SK-N-SH (cell line): ENCODE results near the gene GNS. TPM values are rescaled to one million over a fixed set of nuclear protein-coding genes. Genes with fewer than 3 reads are reported as not detected.
A peak's percentile ranks its signal among the peaks of the same experiment; 100 is the strongest.

ENCODE experiments used
- CTCF ChIA-PET: fragments of 300-600, 350-600 bp; formaldehyde crosslinking; extraction: SDS; loops from one replicate; lab custom pipeline; 2021; lab: Yijun Ruan, JAX
- POLR2A ChIA-PET: fragments of 350-600 bp; sonication (Branson Sonifier 250); formaldehyde crosslinking; extraction: SDS; loops from one replicate; lab custom pipeline; 2020; ENCODE audit warnings: antibody characterized with exemption, inconsistent platforms; lab: Yijun Ruan, JAX
- DNase-seq: peaks from one replicate; pipeline ENCODE4 v3.0.0; 2012
- H2AFZ ChIP-seq: fragments of 200-600 bp; sonication (generic); 2 replicates; pipeline ENCODE4 v1.8.1; 2016; ENCODE audit warnings: antibody characterized with exemption, mild to moderate bottlenecking, low read depth
- H3F3A ChIP-seq: fragments of 200-600 bp; sonication (generic); replicated peaks from 2 replicates; pipeline ENCODE3; 2016; ENCODE audit warnings: antibody characterized with exemption, mild to moderate bottlenecking; ENCODE audit not compliant: insufficient read depth
- H3K27ac ChIP-seq, 2 experiments: fragments of 200-500 bp in 1 of 2; fragments of 200-600 bp in 1 of 2; sonication (Bioruptor generic) in 1 of 2; sonication (generic), shearing (Covaris generic) in 1 of 2; 2 replicates each; pipeline versions ENCODE4 v1.5.1 to v1.6.1; 2014 to 2016; ENCODE audit warnings: low read depth in 2 of 2, inconsistent platforms in 1 of 2, low read length in 1 of 2, mild to moderate bottlenecking in 1 of 2, mixed read lengths in 1 of 2
- H3K27me3 ChIP-seq: fragments of 200-600 bp; sonication (generic), shearing (Covaris generic); 2 replicates; pipeline ENCODE4 v1.6.1; 2016; ENCODE audit warnings: mixed run types; ENCODE audit not compliant: insufficient read depth
- H3K36me3 ChIP-seq, 2 experiments: fragments of 200-500 bp in 1 of 2; fragments of 200-600 bp in 1 of 2; sonication (Bioruptor generic) in 1 of 2; sonication (generic) in 1 of 2; replicated peaks in 1 of 2; 2 replicates each; pipeline versions ENCODE3 to v1.5.1; 2014 to 2016; ENCODE audit warnings: low read length in 1 of 2, mild to moderate bottlenecking in 1 of 2; ENCODE audit not compliant: insufficient read depth in 2 of 2, control insufficient read depth in 1 of 2
- H3K4me1 ChIP-seq, 2 experiments: fragments of 200-500 bp in 1 of 2; fragments of 200-600 bp in 1 of 2; sonication (Bioruptor generic) in 1 of 2; sonication (generic), shearing (Covaris generic) in 1 of 2; 2 replicates each; pipeline versions ENCODE4 v1.5.1 to v1.6.1; 2014 to 2016; ENCODE audit warnings: low read depth in 1 of 2, low read length in 1 of 2, mixed run types in 1 of 2; ENCODE audit not compliant: insufficient read depth in 2 of 2, control insufficient read depth in 1 of 2
- H3K4me2 ChIP-seq: fragments of 200-600 bp; sonication (generic), shearing (Covaris generic); 2 replicates; pipeline ENCODE4 v1.6.1; 2017; ENCODE audit warnings: mixed run types
- H3K4me3 ChIP-seq, 2 experiments: fragments of 200-500 bp in 1 of 2; fragments of 200-600 bp in 1 of 2; sonication (Bioruptor generic) in 1 of 2; sonication (generic), shearing (Covaris generic) in 1 of 2; 2 replicates each; pipeline versions ENCODE4 v1.5.1 to v1.8.1; 2014 to 2016; ENCODE audit warnings: low read depth in 2 of 2, inconsistent platforms in 1 of 2, low read length in 1 of 2, mild to moderate bottlenecking in 1 of 2, mixed read lengths in 1 of 2, moderate library complexity in 1 of 2
- H3K79me2 ChIP-seq: fragments of 200-600 bp; sonication (generic); 2 replicates; pipeline ENCODE4 v1.8.1; 2017; ENCODE audit warnings: mild to moderate bottlenecking; ENCODE audit not compliant: insufficient read depth
- H3K9ac ChIP-seq: fragments of 200-600 bp; sonication (generic); 2 replicates; pipeline ENCODE4 v1.6.1; 2017; ENCODE audit warnings: mixed run types
- H3K9me2 ChIP-seq: fragments of 200-600 bp; sonication (generic); 2 replicates; pipeline ENCODE4 v1.6.1; 2017; ENCODE audit warnings: mixed run types
- H3K9me3 ChIP-seq: fragments of 200-600 bp; sonication (generic); 2 replicates; pipeline ENCODE4 v1.6.1; 2017; ENCODE audit warnings: mixed run types, mild to moderate bottlenecking, moderate library complexity
- H4K20me1 ChIP-seq: fragments of 200-600 bp; sonication (generic); 2 replicates; pipeline ENCODE4 v1.6.1; 2017; ENCODE audit warnings: mild to moderate bottlenecking, mixed run types; ENCODE audit not compliant: insufficient read depth
- CHD2 ChIP-seq: fragments of 150-350 bp; IDR thresholded peaks from 2 replicates; pipeline ENCODE4 v1.6.1; 2018; ENCODE audit warnings: low read length; ENCODE audit not compliant: partially characterized antibody
- EZH2phosphoT487 ChIP-seq: fragments of 200-600 bp; sonication (generic); IDR thresholded peaks from 2 replicates; pipeline ENCODE4 v1.6.1; 2017; ENCODE audit warnings: low read depth, mixed run types, mild to moderate bottlenecking, antibody characterized with exemption, moderate library complexity, borderline replicate concordance
- FOXJ3 ChIP-seq: sonication (generic); formaldehyde crosslinking; IDR thresholded peaks from 2 replicates; pipeline ENCODE4 v1.5.1; 2020; ENCODE audit warnings: mild to moderate bottlenecking, missing genetic modification reagents
- GABPA ChIP-seq: IDR thresholded peaks from 2 replicates; pipeline ENCODE4 v1.4.0; 2012; ENCODE audit warnings: low read depth, mild to moderate bottlenecking
- GATA2 ChIP-seq: sonication (generic); formaldehyde crosslinking; IDR thresholded peaks from 2 replicates; pipeline ENCODE4 v1.5.0; 2020; ENCODE audit warnings: mild to moderate bottlenecking, missing genetic modification reagents
- JUND ChIP-seq: IDR thresholded peaks from 2 replicates; pipeline ENCODE4 v1.4.0; 2012
- MEF2A ChIP-seq: IDR thresholded peaks from 2 replicates; pipeline ENCODE4 v1.4.0; 2012; ENCODE audit warnings: low read depth, borderline replicate concordance
- NRF1 ChIP-seq: IDR thresholded peaks from 2 replicates; pipeline ENCODE4 v1.6.1; 2012; ENCODE audit warnings: low read depth, mild to moderate bottlenecking, low read length
- POLR2AphosphoS5 ChIP-seq: IDR thresholded peaks from 2 replicates; pipeline ENCODE4 v1.6.1; 2012; ENCODE audit warnings: low read depth, low read length
- RAD21 ChIP-seq: IDR thresholded peaks from 2 replicates; pipeline ENCODE4 v1.6.1; 2012; ENCODE audit warnings: mild to moderate bottlenecking, low read length
- RCOR1 ChIP-seq: fragments of 150-350 bp; IDR thresholded peaks from 2 replicates; pipeline ENCODE4 v1.6.1; 2017; ENCODE audit warnings: antibody characterized with exemption, low read length
- RFX5 ChIP-seq: IDR thresholded peaks from 2 replicates; pipeline ENCODE4 v1.6.1; 2012; ENCODE audit warnings: mild to moderate bottlenecking, improper control_type of control experiment, low read length
- RXRA ChIP-seq: IDR thresholded peaks from 2 replicates; pipeline ENCODE4 v1.4.0; 2012; ENCODE audit warnings: low read depth, mild to moderate bottlenecking, borderline replicate concordance
- SMC3 ChIP-seq: IDR thresholded peaks from 2 replicates; pipeline ENCODE4 v1.6.1; 2012; ENCODE audit warnings: low read depth, low read length, improper control_type of control experiment
- TAF1 ChIP-seq: IDR thresholded peaks from 2 replicates; pipeline ENCODE4 v1.6.1; 2012; ENCODE audit warnings: low read depth, mild to moderate bottlenecking, low read length, moderate library complexity, borderline replicate concordance
- TCF12 ChIP-seq: IDR thresholded peaks from 2 replicates; pipeline ENCODE4 v1.4.0; 2012
- YY1 ChIP-seq: IDR thresholded peaks from 2 replicates; pipeline ENCODE4 v1.4.0; 2012; ENCODE audit warnings: low read depth, mild to moderate bottlenecking
- WGBS: methylation state at CpG from one replicate; pipeline ENCODE4 v1.1.6; 2017; ENCODE audit warnings: low lambda C conversion rate; 5-methylcytosine and 5-hydroxymethylcytosine counted together
- polyA plus RNA-seq, 3 experiments: library from polyadenylated mRNA; depleted of rRNA; stranded (reverse); fragments of >200 nt; gene quantifications; 2 replicates each; pipeline ENCODE4 v1.2.3, GENCODE V29; 2012
- TF ChIP-seq, protein P1 (sequence below): fragments of 150-350 bp; IDR thresholded peaks from 2 replicates; pipeline ENCODE4 v1.6.1; 2016; ENCODE audit warnings: mild to moderate bottlenecking, low read depth, low read length
- TF ChIP-seq, protein P2 (sequence below): fragments of 200-600 bp; sonication (generic); IDR thresholded peaks from 2 replicates; pipeline ENCODE4 v1.6.1; 2017; ENCODE audit warnings: antibody characterized with exemption, mild to moderate bottlenecking, moderate library complexity

The GNS gene
- polyA plus RNA-seq, 1 of the 3 experiments (the other 2 are of a cell fraction) = 74.8 TPM

DNA sequence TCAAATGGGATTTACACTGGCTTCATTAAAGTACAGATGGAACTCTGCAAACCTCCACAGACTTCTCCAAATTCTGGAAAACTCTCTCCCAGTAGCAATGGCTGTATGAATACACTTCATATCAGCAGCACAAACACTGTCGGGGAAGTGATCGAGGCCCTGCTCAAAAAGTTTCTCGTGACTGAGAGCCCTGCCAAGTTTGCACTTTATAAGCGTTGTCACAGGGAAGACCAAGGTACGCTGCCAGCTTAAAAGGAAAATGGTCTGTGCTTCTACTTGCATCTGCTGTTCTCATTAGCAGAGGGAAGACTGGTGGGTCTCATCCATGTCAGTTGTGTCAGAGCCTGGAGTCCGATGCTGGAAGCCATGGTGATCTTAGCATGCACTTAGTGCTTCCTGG, 71.0 kb downstream of the GNS start:
- WGBS = 91% methylated on average over 6 of the region's 6 CpGs
- CTCF ChIA-PET = interaction anchor here (0.9 to 3.3 kb wide), 3 partner anchors 10 to 104 kb away, joined by 3 to 15 read pairs (median 4); no protein-coding TSS in a partner anchor
- Histone ChIP-seq H3K4me1 (peaks cover 8 to 19% of the 10 kb centered on the region in 2 experiments; a peak in 3 of 4 replicates), H3K9me3 (no peaks in the 10 kb centered on the region), H2AFZ (no peak overlapping the region), H3K4me3 (no peak overlapping the region), H3K4me2 (no peak overlapping the region), H3K9me2 (no peaks in the 10 kb centered on the region), H3F3A (peaks cover 8% of the 10 kb centered on the region), H3K27ac (peak overlapping the region in 1 of 2 experiments; percentile 41; a peak in 1 of 4 replicates), H4K20me1 (no peaks in the 10 kb centered on the region), H3K9ac (no peak overlapping the region), H3K27me3 (no peaks in the 10 kb centered on the region), H3K36me3 (peaks cover 5 to 33% of the 10 kb centered on the region in 2 experiments), H3K79me2 (peaks cover 8% of the 10 kb centered on the region; the same call in 1 of the 2 replicates)
- POLR2A ChIA-PET = no interaction called here
- no peak for TF ChIP-seq SMC3
- no peak for TF ChIP-seq RCOR1
- TF ChIP-seq EZH2phosphoT487 = no peak
- no peak for TF ChIP-seq JUND
- TF ChIP-seq RXRA = no peak
- TF ChIP-seq GABPA = no peak
- DNase-seq = no peak

DNA sequence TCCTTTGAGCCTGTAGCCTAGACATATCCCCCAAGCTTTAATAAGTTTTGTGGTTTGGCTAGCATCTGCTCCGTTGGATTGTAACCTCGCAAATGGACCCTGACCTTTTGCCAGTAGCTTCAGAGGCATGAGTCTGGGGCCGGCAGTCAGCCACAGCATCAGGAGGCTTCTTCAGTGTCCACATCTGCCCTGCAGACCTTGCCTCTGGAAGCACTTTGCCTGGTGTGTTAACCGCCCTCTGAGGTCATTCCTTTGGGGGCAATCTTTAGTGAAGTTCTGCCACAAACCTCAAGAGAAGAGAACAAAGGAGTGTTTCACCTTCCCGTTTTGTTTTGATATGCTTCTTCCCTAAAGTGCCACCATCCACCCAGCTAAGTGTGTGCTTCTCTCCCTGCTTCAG, 71.4 kb downstream of the GNS start:
- H3K27ac ChIP-seq = peak overlapping the region in 1 of 2 experiments; percentile 41; a peak in 1 of 4 replicates
- TF ChIP-seq RCOR1 (0 out of 2 replicates have a peak, but pooled peaks have one; percentile 29), TCF12 (peak; percentile 34; the same call in 1 of the 2 replicates), MEF2A (no peak)
- TF ChIP-seq, all 33 proteins: peak for 2
- peak; percentile 34 for DNase-seq
- peaks cover 5 to 30% of the 10 kb centered on the region in 2 experiments for H3K36me3 ChIP-seq
- ChIA-PET POLR2A (no interaction called here), CTCF (interaction anchor here (1.1 to 3.3 kb wide), 2 partner anchors 10 to 77 kb away, joined by 4 to 15 read pairs; no protein-coding TSS in a partner anchor)
- no peaks in the 10 kb centered on the region for H3K27me3 ChIP-seq
- H2AFZ ChIP-seq = no peak overlapping the region
- H4K20me1 ChIP-seq = no peaks in the 10 kb centered on the region
- WGBS = 50% methylated on average over 5 of the region's 5 CpGs
- no peaks in the 10 kb centered on the region for H3K9me3 ChIP-seq
- peaks cover 11 to 23% of the 10 kb centered on the region in 2 experiments; a peak in 3 of 4 replicates for H3K4me1 ChIP-seq
- H3K9me2 ChIP-seq = no peaks in the 10 kb centered on the region
- no peak overlapping the region for H3K4me2 ChIP-seq
- H3F3A ChIP-seq = peaks cover 8% of the 10 kb centered on the region
- no peak overlapping the region for H3K9ac ChIP-seq
- H3K79me2 ChIP-seq = peaks cover 12% of the 10 kb centered on the region; the same call in 1 of the 2 replicates
- H3K4me3 ChIP-seq = no peak overlapping the region

DNA sequence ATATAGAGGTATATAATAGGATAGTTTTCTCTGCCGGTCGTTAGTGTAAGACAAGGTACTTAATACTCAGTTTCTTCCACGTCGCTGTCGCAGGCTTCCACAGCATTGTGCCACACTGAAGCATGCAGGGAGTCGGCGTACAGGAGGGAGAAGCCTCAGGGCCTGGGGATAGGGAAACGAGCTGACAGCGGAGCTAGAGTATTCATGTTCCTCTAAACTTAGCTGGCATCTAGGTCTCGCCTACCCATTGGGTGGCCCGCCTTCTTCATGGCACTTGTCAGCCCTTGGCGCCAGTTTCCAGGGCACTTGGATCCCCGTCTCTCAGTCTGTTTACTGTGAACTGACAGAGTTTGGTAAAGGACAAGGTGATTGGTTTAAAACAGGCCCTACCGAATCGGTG, 73.6 kb downstream of the GNS start:
- Histone ChIP-seq H3K79me2 (peaks cover 29% of the 10 kb centered on the region; the same call in 1 of the 2 replicates), H2AFZ (no peak overlapping the region), H3K9me2 (no peaks in the 10 kb centered on the region), H3K9ac (no peak overlapping the region), H4K20me1 (no peaks in the 10 kb centered on the region), H3K27me3 (no peaks in the 10 kb centered on the region), H3K27ac (no peak overlapping the region), H3F3A (peaks cover 6% of the 10 kb centered on the region), H3K4me2 (no peak overlapping the region), H3K4me1 (peaks cover 8 to 20% of the 10 kb centered on the region in 2 experiments; a peak in 3 of 4 replicates), H3K9me3 (no peaks in the 10 kb centered on the region), H3K4me3 (no peak overlapping the region), H3K36me3 (peaks cover 5 to 24% of the 10 kb centered on the region in 2 experiments)
- DNase-seq = no peak
- ChIA-PET CTCF (interaction anchor here (1.0 to 3.0 kb wide), 3 partner anchors 10 to 136 kb away, joined by 3 to 14 read pairs (median 3); no protein-coding TSS in a partner anchor), POLR2A (no interaction called here)
- WGBS = over 99% methylated on average over 15 of the region's 15 CpGs
- TF ChIP-seq RFX5 (no peak), POLR2AphosphoS5 (no peak), MEF2A (no peak), NRF1 (no peak), GATA2 (no peak), RAD21 (no peak), YY1 (no peak), EZH2phosphoT487 (no peak), RXRA (no peak), FOXJ3 (CRISPR knock-in tag) (no peak), GABPA (no peak), CHD2 (no peak), TAF1 (no peak)
- TF ChIP-seq, protein P1, sequence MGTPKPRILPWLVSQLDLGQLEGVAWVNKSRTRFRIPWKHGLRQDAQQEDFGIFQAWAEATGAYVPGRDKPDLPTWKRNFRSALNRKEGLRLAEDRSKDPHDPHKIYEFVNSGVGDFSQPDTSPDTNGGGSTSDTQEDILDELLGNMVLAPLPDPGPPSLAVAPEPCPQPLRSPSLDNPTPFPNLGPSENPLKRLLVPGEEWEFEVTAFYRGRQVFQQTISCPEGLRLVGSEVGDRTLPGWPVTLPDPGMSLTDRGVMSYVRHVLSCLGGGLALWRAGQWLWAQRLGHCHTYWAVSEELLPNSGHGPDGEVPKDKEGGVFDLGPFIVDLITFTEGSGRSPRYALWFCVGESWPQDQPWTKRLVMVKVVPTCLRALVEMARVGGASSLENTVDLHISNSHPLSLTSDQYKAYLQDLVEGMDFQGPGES = no peak
- TF ChIP-seq, protein P2, sequence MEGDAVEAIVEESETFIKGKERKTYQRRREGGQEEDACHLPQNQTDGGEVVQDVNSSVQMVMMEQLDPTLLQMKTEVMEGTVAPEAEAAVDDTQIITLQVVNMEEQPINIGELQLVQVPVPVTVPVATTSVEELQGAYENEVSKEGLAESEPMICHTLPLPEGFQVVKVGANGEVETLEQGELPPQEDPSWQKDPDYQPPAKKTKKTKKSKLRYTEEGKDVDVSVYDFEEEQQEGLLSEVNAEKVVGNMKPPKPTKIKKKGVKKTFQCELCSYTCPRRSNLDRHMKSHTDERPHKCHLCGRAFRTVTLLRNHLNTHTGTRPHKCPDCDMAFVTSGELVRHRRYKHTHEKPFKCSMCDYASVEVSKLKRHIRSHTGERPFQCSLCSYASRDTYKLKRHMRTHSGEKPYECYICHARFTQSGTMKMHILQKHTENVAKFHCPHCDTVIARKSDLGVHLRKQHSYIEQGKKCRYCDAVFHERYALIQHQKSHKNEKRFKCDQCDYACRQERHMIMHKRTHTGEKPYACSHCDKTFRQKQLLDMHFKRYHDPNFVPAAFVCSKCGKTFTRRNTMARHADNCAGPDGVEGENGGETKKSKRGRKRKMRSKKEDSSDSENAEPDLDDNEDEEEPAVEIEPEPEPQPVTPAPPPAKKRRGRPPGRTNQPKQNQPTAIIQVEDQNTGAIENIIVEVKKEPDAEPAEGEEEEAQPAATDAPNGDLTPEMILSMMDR = no peak
